ENCODE measurements around the gene FBXW2. TPM values are rescaled to one million over a fixed set of nuclear protein-coding genes. Genes with fewer than 3 reads are reported as not detected.

The FBXW2 gene
- total and polyA plus RNA-seq, 5 donors: 13.9 to 52.5 (median 46.2) TPM

GRCh38 chr9:120779227-120779626 lies 14.0 kb downstream of the FBXW2 start:
- H3K27me3 ChIP-seq (ENCODE audit: control insufficient read depth, insufficient read depth): no peaks in the 10 kb centered on the region
- intact Hi-C loops (cut with DNase I): no loop called here
- H3K9me3 ChIP-seq (ENCODE audit: control insufficient read depth, low read length): no peaks in the 10 kb centered on the region
- no peak for DNase-seq
- no peak overlapping the region for H3K4me3 ChIP-seq (ENCODE audit: low read length)
- ATAC-seq: no peak
- no peaks in the 10 kb centered on the region for H3K4me1 ChIP-seq (ENCODE audit: control insufficient read depth, insufficient read depth, low read length)
- H3K27ac ChIP-seq (ENCODE audit: low read length): no peak overlapping the region

DNA sequence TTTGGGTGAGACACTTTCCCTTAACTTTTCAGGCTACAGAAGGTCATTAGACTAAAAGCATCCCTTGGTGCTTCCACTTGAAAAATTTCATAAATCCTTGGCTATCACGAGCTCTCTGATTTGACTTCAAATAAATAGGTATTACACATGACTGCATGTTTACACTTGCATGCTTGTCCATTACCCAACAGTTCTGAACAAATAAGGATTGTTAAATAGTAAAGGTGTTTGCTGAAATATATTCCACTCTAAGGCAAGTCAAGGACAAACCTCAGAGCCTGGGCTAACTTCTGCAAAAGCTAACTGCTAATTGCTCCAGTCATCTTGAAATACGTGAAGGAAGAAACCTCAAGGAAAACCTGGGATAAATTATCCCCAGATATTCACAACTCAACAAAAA lies 14.5 kb downstream of the FBXW2 start:
- DNase-seq (no peak), ATAC-seq (no peak)
- intact Hi-C loops (cut with DNase I): no loop called here
- H3K4me3 ChIP-seq (ENCODE audit: low read length): no peak overlapping the region
- H3K9me3 ChIP-seq (ENCODE audit: control insufficient read depth, low read length): no peaks in the 10 kb centered on the region
- H3K4me1 ChIP-seq (ENCODE audit: control insufficient read depth, insufficient read depth, low read length): no peaks in the 10 kb centered on the region
- WGBS: 88% methylated on average over 2 of the region's 2 CpGs
- H3K27me3 ChIP-seq (ENCODE audit: control insufficient read depth, insufficient read depth): no peaks in the 10 kb centered on the region
- no peak overlapping the region for H3K27ac ChIP-seq (ENCODE audit: low read length)

- Histone ChIP-seq H3K27ac (ENCODE audit: low read length) (no peak overlapping the region), H3K4me1 (ENCODE audit: control insufficient read depth, insufficient read depth, low read length) (no peaks in the 10 kb centered on the region), H3K9me3 (ENCODE audit: control insufficient read depth, low read length) (no peaks in the 10 kb centered on the region), H3K27me3 (ENCODE audit: control insufficient read depth, insufficient read depth) (no peaks in the 10 kb centered on the region), H3K4me3 (ENCODE audit: low read length) (no peak overlapping the region)
- WGBS: 91% methylated on average over 5 of the region's 5 CpGs
- intact Hi-C loops (cut with DNase I): no loop called here
- DNase-seq: no peak
- no peak for ATAC-seq
These were observed 16.0 kb downstream of the FBXW2 start for GRCh38 chr9:120777229-120777628.

DNA sequence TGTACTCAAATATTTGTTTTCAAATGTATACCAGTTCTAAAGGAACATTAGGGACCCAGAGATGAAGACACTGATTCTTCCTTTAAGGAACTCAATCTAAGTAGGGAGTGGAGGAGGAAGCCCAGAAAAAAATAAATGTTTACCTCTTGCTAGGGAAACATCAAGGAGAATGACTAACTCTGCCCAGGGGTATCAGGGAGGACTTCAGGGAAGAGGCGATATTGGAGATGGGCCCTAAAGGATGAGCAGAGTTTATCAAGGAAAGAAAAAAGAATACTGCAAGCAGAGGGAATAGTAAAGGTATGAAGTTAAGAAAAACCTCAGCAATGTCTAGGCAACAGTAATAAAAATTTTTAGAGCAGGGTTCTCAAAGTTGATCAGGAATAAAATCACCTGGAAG lies 16.4 kb downstream of the FBXW2 start:
- H3K9me3 ChIP-seq (ENCODE audit: control insufficient read depth, low read length): no peaks in the 10 kb centered on the region
- 100% methylated on average over 1 of the region's 1 CpG for WGBS
- DNase-seq (no peak), ATAC-seq (no peak)
- intact Hi-C loops (cut with DNase I): no loop called here
- no peaks in the 10 kb centered on the region for H3K4me1 ChIP-seq (ENCODE audit: control insufficient read depth, insufficient read depth, low read length)
- no peak overlapping the region for H3K27ac ChIP-seq (ENCODE audit: low read length)
- no peaks in the 10 kb centered on the region for H3K27me3 ChIP-seq (ENCODE audit: control insufficient read depth, insufficient read depth)
- no peak overlapping the region for H3K4me3 ChIP-seq (ENCODE audit: low read length)

DNA sequence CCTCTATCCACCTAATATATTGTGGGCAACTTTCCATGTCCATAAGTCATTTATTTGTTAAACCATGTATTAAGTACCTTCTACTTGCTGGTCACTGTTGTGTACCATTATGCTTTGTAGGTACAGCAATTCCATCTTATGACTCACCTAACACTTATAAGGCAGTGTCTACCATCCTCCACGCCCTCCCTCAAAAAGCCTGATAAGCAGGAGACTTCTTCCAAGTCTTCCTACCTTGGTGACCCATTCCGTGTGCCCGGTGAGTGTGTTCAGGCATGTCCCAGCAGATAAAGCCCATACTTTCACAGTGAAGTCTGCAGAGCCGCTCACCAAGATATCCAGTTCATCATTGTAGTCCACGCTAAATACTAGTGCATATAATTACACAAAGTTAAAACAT lies 17.4 kb downstream of the FBXW2 start:
- no peak overlapping the region for H3K27ac ChIP-seq (ENCODE audit: low read length)
- H3K9me3 ChIP-seq (ENCODE audit: control insufficient read depth, low read length): no peaks in the 10 kb centered on the region
- no peaks in the 10 kb centered on the region for H3K27me3 ChIP-seq (ENCODE audit: control insufficient read depth, insufficient read depth)
- DNase-seq (no peak), ATAC-seq (no peak)
- intact Hi-C loops (cut with DNase I): no loop called here
- 92% methylated on average over 5 of the region's 5 CpGs for WGBS
- no peaks in the 10 kb centered on the region for H3K4me1 ChIP-seq (ENCODE audit: control insufficient read depth, insufficient read depth, low read length)
- no peak overlapping the region for H3K4me3 ChIP-seq (ENCODE audit: low read length)

DNA sequence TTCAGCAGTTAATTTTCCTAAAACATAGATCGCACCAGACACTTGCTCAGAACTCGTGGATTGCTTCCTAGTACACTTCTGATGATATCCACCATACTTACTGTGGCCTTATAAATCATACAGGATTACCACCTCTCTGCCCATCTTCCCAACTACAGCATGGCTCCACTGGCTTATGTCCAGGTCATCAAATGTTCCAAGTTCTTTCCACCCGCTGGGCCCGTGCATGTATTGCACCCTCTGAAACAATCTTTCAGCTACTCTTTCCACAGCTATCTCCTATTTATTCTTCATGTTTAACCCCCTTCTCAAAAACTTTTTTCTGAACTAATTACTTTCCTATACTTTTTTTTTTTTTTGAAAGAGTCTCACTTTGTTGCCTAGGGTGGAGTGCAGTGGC lies 18.5 kb downstream of the FBXW2 start:
- H3K27ac ChIP-seq (ENCODE audit: low read length): no peak overlapping the region
- WGBS: 84% methylated on average over 4 of the region's 4 CpGs
- intact Hi-C loops (cut with DNase I): no loop called here
- no peak overlapping the region for H3K4me3 ChIP-seq (ENCODE audit: low read length)
- DNase-seq: no peak
- no peaks in the 10 kb centered on the region for H3K27me3 ChIP-seq (ENCODE audit: control insufficient read depth, insufficient read depth)
- no peaks in the 10 kb centered on the region for H3K4me1 ChIP-seq (ENCODE audit: control insufficient read depth, insufficient read depth, low read length)
- ATAC-seq: no peak
- no peaks in the 10 kb centered on the region for H3K9me3 ChIP-seq (ENCODE audit: control insufficient read depth, low read length)

GRCh38 chr9:120773256-120773655 lies 20.0 kb downstream of the FBXW2 start:
- no peaks in the 10 kb centered on the region for H3K27me3 ChIP-seq (ENCODE audit: control insufficient read depth, insufficient read depth)
- intact Hi-C loops (cut with DNase I): no loop called here
- no peak for DNase-seq
- no peak overlapping the region for H3K27ac ChIP-seq (ENCODE audit: low read length)
- no peaks in the 10 kb centered on the region for H3K4me1 ChIP-seq (ENCODE audit: control insufficient read depth, insufficient read depth, low read length)
- 89% methylated on average over 3 of the region's 3 CpGs for WGBS
- H3K9me3 ChIP-seq (ENCODE audit: control insufficient read depth, low read length): no peaks in the 10 kb centered on the region
- no peak overlapping the region for H3K4me3 ChIP-seq (ENCODE audit: low read length)
- no peak for ATAC-seq

DNA sequence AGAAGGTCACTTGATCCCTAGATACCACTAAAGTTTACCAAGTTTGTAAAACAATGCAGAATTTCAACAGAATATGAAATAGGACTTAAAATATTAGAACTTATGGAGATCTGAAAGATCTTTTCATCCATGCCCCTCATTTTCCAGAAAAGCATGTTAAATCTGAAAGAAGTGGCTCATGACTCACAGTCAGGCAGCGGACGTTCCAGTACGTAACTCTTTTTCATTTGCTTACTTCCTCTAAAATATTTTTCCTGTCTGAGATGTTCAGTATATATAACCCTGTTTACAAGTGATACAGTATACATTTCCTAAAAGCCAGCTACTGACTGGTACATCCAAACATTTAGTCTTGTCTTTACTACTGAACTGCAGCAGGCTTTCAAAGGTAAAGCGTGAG lies 22.3 kb downstream of the FBXW2 start:
- DNase-seq (no peak), ATAC-seq (no peak)
- no peaks in the 10 kb centered on the region for H3K4me1 ChIP-seq (ENCODE audit: control insufficient read depth, insufficient read depth, low read length)
- 95% methylated on average over 4 of the region's 4 CpGs for WGBS
- intact Hi-C loops (cut with DNase I): no loop called here
- H3K27me3 ChIP-seq (ENCODE audit: control insufficient read depth, insufficient read depth): no peaks in the 10 kb centered on the region
- H3K4me3 ChIP-seq (ENCODE audit: low read length): no peak overlapping the region
- H3K9me3 ChIP-seq (ENCODE audit: control insufficient read depth, low read length): no peaks in the 10 kb centered on the region
- no peak overlapping the region for H3K27ac ChIP-seq (ENCODE audit: low read length)

- no peak for DNase-seq
- H3K9me3 ChIP-seq (ENCODE audit: control insufficient read depth, low read length): no peaks in the 10 kb centered on the region
- no peaks in the 10 kb centered on the region for H3K27me3 ChIP-seq (ENCODE audit: control insufficient read depth, insufficient read depth)
- no peak overlapping the region for H3K27ac ChIP-seq (ENCODE audit: low read length)
- no peak overlapping the region for H3K4me3 ChIP-seq (ENCODE audit: low read length)
- no peak for ATAC-seq
- H3K4me1 ChIP-seq (ENCODE audit: control insufficient read depth, insufficient read depth, low read length): no peaks in the 10 kb centered on the region
- intact Hi-C loops (cut with DNase I): no loop called here
- 91% methylated on average over 1 of the region's 1 CpG for WGBS
These were observed 24.3 kb downstream of the FBXW2 start for GRCh38 chr9:120768886-120769285.

- ATAC-seq (no peak), DNase-seq (no peak)
- Histone ChIP-seq H3K27ac (ENCODE audit: low read length) (no peak overlapping the region), H3K4me1 (ENCODE audit: control insufficient read depth, insufficient read depth, low read length) (no peaks in the 10 kb centered on the region), H3K9me3 (ENCODE audit: control insufficient read depth, low read length) (no peaks in the 10 kb centered on the region), H3K4me3 (ENCODE audit: low read length) (no peak overlapping the region), H3K27me3 (ENCODE audit: control insufficient read depth, insufficient read depth) (no peaks in the 10 kb centered on the region)
- WGBS: 97% methylated on average over 4 of the region's 4 CpGs
- intact Hi-C loops (cut with DNase I): no loop called here
These were observed 25.0 kb downstream of the FBXW2 start for GRCh38 chr9:120768247-120768646.

- H3K4me1 ChIP-seq (ENCODE audit: control insufficient read depth, insufficient read depth, low read length): no peaks in the 10 kb centered on the region
- WGBS: 95% methylated on average over 3 of the region's 3 CpGs
- no peak overlapping the region for H3K4me3 ChIP-seq (ENCODE audit: low read length)
- no peaks in the 10 kb centered on the region for H3K27me3 ChIP-seq (ENCODE audit: control insufficient read depth, insufficient read depth)
- ATAC-seq: no peak
- H3K27ac ChIP-seq (ENCODE audit: low read length): no peak overlapping the region
- intact Hi-C loops (cut with DNase I): no loop called here
- no peak for DNase-seq
- H3K9me3 ChIP-seq (ENCODE audit: control insufficient read depth, low read length): no peaks in the 10 kb centered on the region
These were observed 25.8 kb downstream of the FBXW2 start for GRCh38 chr9:120767451-120767850.

- intact Hi-C loops (cut with DNase I): no loop called here
- Histone ChIP-seq H3K4me1 (ENCODE audit: control insufficient read depth, insufficient read depth, low read length) (no peaks in the 10 kb centered on the region), H3K9me3 (ENCODE audit: control insufficient read depth, low read length) (no peaks in the 10 kb centered on the region), H3K4me3 (ENCODE audit: low read length) (no peak overlapping the region), H3K27ac (ENCODE audit: low read length) (no peak overlapping the region), H3K27me3 (ENCODE audit: control insufficient read depth, insufficient read depth) (no peaks in the 10 kb centered on the region)
- no peak for ATAC-seq
- DNase-seq: no peak
- WGBS: 98% methylated on average over 1 of the region's 1 CpG
These were observed 27.2 kb downstream of the FBXW2 start for GRCh38 chr9:120765910-120766425.

Measured in right cardiac atrium (tissue), 5 donors.